Measurements from ENCODE around the gene SORCS2.

SORCS2 gene

DNA sequence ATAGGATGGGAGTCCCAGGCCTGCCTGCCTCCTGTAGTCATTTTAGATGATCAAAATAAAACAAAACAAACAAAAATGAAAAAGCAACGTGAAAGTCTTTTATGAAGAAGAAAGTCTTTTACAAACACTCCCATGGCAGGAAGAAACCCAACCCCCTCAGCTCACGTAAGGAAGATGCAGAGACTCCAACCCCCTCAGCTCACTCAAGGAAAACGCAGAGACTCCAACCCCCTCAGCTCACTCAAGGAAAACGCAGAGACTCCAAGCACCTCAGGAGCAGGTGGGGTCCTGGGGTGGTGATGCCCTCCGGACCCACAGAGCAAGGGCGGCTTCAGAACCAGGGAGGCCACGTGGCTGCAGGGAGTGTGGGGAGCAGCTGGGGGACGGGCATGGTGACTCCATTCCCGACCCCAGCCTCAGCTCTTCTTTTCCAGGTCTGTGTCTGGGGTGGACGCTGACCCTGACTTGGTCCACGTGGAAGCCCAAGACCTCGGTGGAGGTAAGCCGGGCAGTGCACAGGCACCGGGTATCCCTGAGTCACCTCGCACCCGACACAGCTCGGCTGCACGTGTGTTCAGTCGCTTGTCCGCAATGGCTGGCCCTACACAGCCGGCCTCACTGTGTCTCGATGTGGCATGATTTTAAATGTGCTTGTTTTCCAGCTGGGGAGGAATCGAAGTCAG, 468.9 kb downstream of the SORCS2 start (continued):
- no peak for TF ChIP-seq ZNF18 (tag by site-specific recombination; IDR thresholded peaks at IDR 0.05)
- TF ChIP-seq SALL2 (tag by site-specific recombination; IDR thresholded peaks at IDR 0.05; ENCODE audit: borderline replicate concordance): no peak
- no peak for TF ChIP-seq KLF8 (tag by site-specific recombination; IDR thresholded peaks at IDR 0.05)
- no peak for TF ChIP-seq EGR2 (tag by site-specific recombination; IDR thresholded peaks at IDR 0.05; ENCODE audit: low read depth)
- no peak for TF ChIP-seq ZNF146 (tag by site-specific recombination; IDR thresholded peaks at IDR 0.05)

DNA sequence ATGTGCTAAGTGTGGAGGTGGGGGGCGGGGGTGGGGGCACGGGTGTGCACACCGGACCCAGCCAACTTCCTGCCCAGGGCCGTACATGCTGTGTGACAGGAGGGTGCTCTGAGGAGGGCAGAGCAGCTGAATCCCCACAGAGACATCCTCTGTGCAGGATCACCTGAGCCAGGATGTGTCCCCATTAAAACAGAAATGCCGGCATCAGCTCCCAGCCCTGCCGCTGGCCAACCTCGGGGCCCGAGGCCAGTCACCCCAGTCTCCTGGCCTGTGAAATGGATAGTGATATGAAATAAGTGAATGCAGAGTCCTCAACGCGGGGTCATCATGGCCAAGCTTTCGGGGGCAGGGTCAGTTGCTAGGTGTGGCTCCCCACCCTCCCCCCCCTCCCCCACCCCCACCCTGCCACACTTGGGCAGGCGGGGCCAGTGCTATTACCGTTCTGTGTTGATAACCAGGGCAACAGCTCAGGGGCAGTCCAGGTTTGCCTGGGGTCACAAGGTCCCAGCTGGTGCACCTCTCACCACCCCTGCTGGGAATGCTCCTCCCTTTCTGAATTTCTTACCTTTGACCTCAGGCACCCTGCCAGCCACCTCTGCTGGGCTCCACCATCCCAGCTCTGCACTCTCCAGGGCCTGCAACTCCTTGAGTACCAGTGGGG, 469.6 kb downstream of the SORCS2 start:
- TF ChIP-seq SP2 (tag by site-specific recombination; IDR thresholded peaks at IDR 0.05) (no peak), ZNF623 (tag by site-specific recombination; IDR thresholded peaks at IDR 0.05) (no peak), SETDB1 (IDR thresholded peaks at IDR 0.05; ENCODE audit: insufficient read length, low read length) (no peak), ZNF549 (tag by site-specific recombination; IDR thresholded peaks at IDR 0.05) (no peak), AEBP2 (tag by site-specific recombination; IDR thresholded peaks at IDR 0.05; ENCODE audit: borderline replicate concordance) (no peak), ZNF354C (tag by site-specific recombination; IDR thresholded peaks at IDR 0.05; ENCODE audit: borderline replicate concordance, low read depth) (no peak), KLF7 (tag by site-specific recombination; IDR thresholded peaks at IDR 0.05; ENCODE audit: borderline replicate concordance) (no peak), MYNN (tag by site-specific recombination; IDR thresholded peaks at IDR 0.05; ENCODE audit: borderline replicate concordance) (no peak), SP3 (tag by site-specific recombination; IDR thresholded peaks at IDR 0.05) (no peak), ZNF416 (tag by site-specific recombination; IDR thresholded peaks at IDR 0.05) (no peak), ZNF138 (tag by site-specific recombination; IDR thresholded peaks at IDR 0.05; ENCODE audit: borderline replicate concordance) (no peak), ZNF747 (tag by site-specific recombination; IDR thresholded peaks at IDR 0.05) (no peak), SALL2 (tag by site-specific recombination; IDR thresholded peaks at IDR 0.05; ENCODE audit: borderline replicate concordance) (no peak), ZNF302 (tag by site-specific recombination; IDR thresholded peaks at IDR 0.05; ENCODE audit: low read depth) (no peak), KLF10 (tag by site-specific recombination; IDR thresholded peaks at IDR 0.05) (no peak), ZNF426 (tag by site-specific recombination; IDR thresholded peaks at IDR 0.05) (no peak), ZBTB20 (tag by site-specific recombination; IDR thresholded peaks at IDR 0.05) (no peak), ZNF239 (tag by site-specific recombination; IDR thresholded peaks at IDR 0.05) (no peak), ZNF776 (tag by site-specific recombination; IDR thresholded peaks at IDR 0.05; ENCODE audit: borderline replicate concordance) (no peak)
- TF ChIP-seq, protein P1, sequence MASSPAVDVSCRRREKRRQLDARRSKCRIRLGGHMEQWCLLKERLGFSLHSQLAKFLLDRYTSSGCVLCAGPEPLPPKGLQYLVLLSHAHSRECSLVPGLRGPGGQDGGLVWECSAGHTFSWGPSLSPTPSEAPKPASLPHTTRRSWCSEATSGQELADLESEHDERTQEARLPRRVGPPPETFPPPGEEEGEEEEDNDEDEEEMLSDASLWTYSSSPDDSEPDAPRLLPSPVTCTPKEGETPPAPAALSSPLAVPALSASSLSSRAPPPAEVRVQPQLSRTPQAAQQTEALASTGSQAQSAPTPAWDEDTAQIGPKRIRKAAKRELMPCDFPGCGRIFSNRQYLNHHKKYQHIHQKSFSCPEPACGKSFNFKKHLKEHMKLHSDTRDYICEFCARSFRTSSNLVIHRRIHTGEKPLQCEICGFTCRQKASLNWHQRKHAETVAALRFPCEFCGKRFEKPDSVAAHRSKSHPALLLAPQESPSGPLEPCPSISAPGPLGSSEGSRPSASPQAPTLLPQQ (tag by site-specific recombination; IDR thresholded peaks at IDR 0.05): no peak
- Histone ChIP-seq H3K9me3 (ENCODE audit: control insufficient read depth, insufficient read depth, low read depth, low read length) (no peaks in the 10 kb centered on the region), H3K4me1 (ENCODE audit: control insufficient read depth, insufficient read depth, low read length) (no peaks in the 10 kb centered on the region), H3K4me3 (ENCODE audit: low read depth, low read length) (no peak overlapping the region), H3K36me3 (ENCODE audit: control insufficient read depth in 2 of 2, insufficient read depth in 1 of 2, low read length in 2 of 2) (no peaks in the 10 kb centered on the region), H3K27ac (ENCODE audit: extremely low read depth, low read depth, low read length) (no peak overlapping the region)
- POLR2A ChIA-PET: no interaction called here
- CTCF ChIA-PET: no interaction called here

Data from HEK293 (cell line).